Coronary artery (tissue), 2 donors: ENCODE data around the gene NPPA.

ENCODE experiments used
- DNase-seq: peaks from one replicate; pipeline ENCODE4 v3.0.0-alpha.2; 2017; ENCODE audit warnings: low spot score
- H3K27ac ChIP-seq, 2 donors: fragments of 200-600 bp; sonication (generic); one replicate each; pipeline ENCODE4 v1.5.1; 2016 to 2019
- H3K4me3 ChIP-seq: fragments of 200-600 bp; sonication (generic); 2 replicates; pipeline ENCODE4 v1.5.1; 2016; ENCODE audit warnings: mild to moderate bottlenecking, moderate library complexity
- CTCF ChIP-seq: fragments of 200-600 bp; sonication (generic); IDR thresholded peaks from one replicate; pipeline ENCODE4 v1.5.1; 2019; ENCODE audit warnings: antibody characterized with exemption

NPPA gene

GRCh38 chr1:11879311-11880180, 32.0 kb upstream of the NPPA start:
- Histone ChIP-seq H3K27ac (no peak overlapping the region), H3K4me3 (no peak overlapping the region)
- no peak for DNase-seq
- no peak for TF ChIP-seq CTCF

DNA sequence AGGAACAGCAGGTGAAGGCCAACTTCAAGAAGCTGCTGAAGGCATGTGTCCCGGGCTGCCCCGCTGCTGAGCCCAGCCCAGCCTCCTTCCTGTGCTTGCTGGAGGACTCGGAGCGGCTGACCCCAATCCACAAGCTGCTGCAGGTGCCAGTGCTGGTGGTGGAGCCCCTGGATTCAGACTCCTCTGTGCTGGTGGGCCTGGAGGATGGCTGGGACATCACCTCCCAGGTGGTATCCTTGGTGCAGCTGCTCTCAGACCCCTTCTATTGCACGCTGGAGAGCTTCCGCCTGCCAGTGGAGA, 31.3 kb upstream of the NPPA start:
- no peak overlapping the region for H3K4me3 ChIP-seq
- no peak overlapping the region for H3K27ac ChIP-seq
- DNase-seq = no peak
- TF ChIP-seq CTCF = no peak

DNA sequence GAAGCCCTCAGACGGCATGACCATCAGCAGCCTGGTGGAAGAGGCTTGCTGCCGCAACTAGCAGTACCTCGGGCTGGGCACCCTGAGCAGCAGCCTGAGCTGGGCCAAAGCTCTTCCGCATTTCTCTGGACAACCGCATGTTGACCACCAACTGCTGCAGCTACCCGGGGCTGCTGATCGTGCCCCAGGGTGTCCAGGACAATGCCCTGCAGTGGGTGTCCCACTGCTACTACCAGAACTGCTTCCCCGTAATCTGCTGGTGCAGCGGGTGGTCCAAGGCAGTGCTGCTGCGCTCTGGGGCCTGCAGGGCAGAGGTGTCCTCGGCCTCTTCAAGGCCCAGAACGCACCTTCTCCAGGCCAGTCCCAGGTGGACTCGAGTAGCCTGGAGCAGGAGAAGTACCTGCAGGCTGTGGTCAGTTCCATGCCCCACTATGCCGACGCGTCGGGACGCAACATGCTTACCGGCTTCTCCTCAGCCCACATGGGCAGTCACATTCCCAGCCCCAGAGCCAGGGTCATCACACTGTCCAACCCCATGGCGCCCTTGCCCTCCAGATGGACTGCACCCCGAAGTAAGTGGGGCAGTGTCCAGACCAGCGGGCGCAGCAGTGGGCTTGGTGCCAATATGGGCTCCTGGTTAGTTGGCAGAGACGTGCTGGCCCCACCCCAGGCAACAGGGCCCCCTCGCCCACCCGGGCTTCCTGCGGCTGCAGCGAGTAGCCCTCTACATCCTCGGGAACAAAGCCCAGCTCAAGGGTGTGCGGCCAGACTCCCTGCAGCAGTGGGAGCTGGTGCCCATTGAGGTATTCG, 30.7 kb upstream of the NPPA start:
- no peak for TF ChIP-seq CTCF
- Histone ChIP-seq H3K4me3 (no peak overlapping the region), H3K27ac (no peak overlapping the region)
- no peak for DNase-seq

- H3K4me3 ChIP-seq = no peak overlapping the region
- H3K27ac ChIP-seq = no peak overlapping the region
- DNase-seq = no peak
- no peak for TF ChIP-seq CTCF
Observed at GRCh38 chr1:11877074-11877473, 29.5 kb upstream of the NPPA start.

DNA sequence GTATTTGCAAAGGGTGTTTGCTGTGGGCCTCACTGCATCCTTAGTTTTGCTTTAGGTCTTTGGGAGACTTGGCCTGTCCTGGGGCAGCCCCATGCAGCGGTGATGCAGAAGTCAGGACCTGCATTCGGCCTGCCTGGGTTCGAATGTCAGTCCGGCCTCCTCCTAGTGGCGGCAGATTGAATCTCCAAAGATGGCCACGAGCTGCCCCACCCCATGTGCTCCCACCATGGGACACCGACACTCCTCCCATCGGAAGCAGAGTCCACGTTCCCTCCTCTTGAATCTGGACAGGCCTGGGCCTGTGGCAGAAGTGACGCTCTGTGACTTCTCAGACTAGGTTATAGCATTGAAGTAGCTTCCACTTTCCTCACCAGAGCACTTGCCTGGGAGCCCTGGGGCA, 27.5 kb upstream of the NPPA start:
- peak overlapping the region in 1 of 2 donors; percentile 16 for H3K27ac ChIP-seq
- H3K4me3 ChIP-seq = no peak overlapping the region
- TF ChIP-seq CTCF = no peak
- no peak for DNase-seq

GRCh38 chr1:11874624-11875023, 27.0 kb upstream of the NPPA start:
- peak overlapping the region in 1 of 2 donors; percentile 16 for H3K27ac ChIP-seq
- DNase-seq = no peak
- no peak for TF ChIP-seq CTCF
- H3K4me3 ChIP-seq = no peak overlapping the region

GRCh38 chr1:11874258-11874562, 26.6 kb upstream of the NPPA start:
- DNase-seq = no peak
- Histone ChIP-seq H3K27ac (no peak overlapping the region), H3K4me3 (no peak overlapping the region)
- TF ChIP-seq CTCF = no peak
